H1 (cell line): ENCODE measurements around the gene PIK3R5. TPM values are rescaled to one million over a fixed set of nuclear protein-coding genes. Genes with fewer than 3 reads are reported as not detected.

Experiments used
- CTCF ChIA-PET: fragments of 300-600 bp; sonication (Branson Sonifier 250); formaldehyde crosslinking; loops from one replicate; lab custom pipeline; 2021; ENCODE audit not compliant: partially characterized antibody; lab: Charles Lee
- POLR2A ChIA-PET: fragments of 300-600 bp; sonication (Branson Sonifier 250); formaldehyde crosslinking; loops from one replicate; lab custom pipeline; 2021; ENCODE audit warnings: inconsistent platforms; ENCODE audit not compliant: partially characterized antibody; lab: Charles Lee
- DNase-seq, 2 experiments: peaks; one replicate each; pipeline versions ENCODE4 v3.0.0 to v3.0.0-alpha.2; 2010 to 2022; ENCODE audit warnings: low spot score in 2 of 2, low read depth in 1 of 2, mixed read lengths in 1 of 2
- FAIRE-seq: peaks from 2 replicates; lab custom pipeline; 2011; peaks lifted over from hg19 to GRCh38; lab: Jason Lieb, UNC
- H2AFZ ChIP-seq: 2 replicates; pipeline ENCODE4 v1.8.1; 2012; ENCODE audit warnings: low read length, inconsistent platforms
- H2AK5ac ChIP-seq: 2 replicates; pipeline ENCODE4 v1.6.1; 2013; ENCODE audit warnings: low read depth, low read length
- H2BK120ac ChIP-seq: replicated peaks from 2 replicates; pipeline ENCODE3; 2013; ENCODE audit warnings: low read depth, low read length, inconsistent platforms
- H2BK12ac ChIP-seq: 2 replicates; pipeline ENCODE4 v1.6.1; 2013; ENCODE audit warnings: low read depth, low read length
- H2BK15ac ChIP-seq: 2 replicates; pipeline ENCODE4 v1.6.1; 2013; ENCODE audit warnings: low read length
- H2BK20ac ChIP-seq: 2 replicates; pipeline ENCODE4 v1.6.1; 2013; ENCODE audit warnings: low read length
- H2BK5ac ChIP-seq: 2 replicates; pipeline ENCODE4 v1.6.1; 2013; ENCODE audit warnings: low read depth, low read length
- H3K14ac ChIP-seq: 2 replicates; pipeline ENCODE4 v1.6.1; 2013; ENCODE audit warnings: inconsistent platforms; ENCODE audit not compliant: insufficient read length
- H3K18ac ChIP-seq: 2 replicates; pipeline ENCODE4 v1.6.1; 2013; ENCODE audit warnings: low read length; ENCODE audit errors: extremely low read depth
- H3K23ac ChIP-seq: 2 replicates; pipeline ENCODE4 v1.6.1; 2013; ENCODE audit warnings: inconsistent platforms; ENCODE audit not compliant: insufficient read length
- H3K23me2 ChIP-seq: 2 replicates; pipeline ENCODE4 v1.6.1; 2013; ENCODE audit warnings: low read depth, low read length
- H3K27ac ChIP-seq: 2 replicates; pipeline ENCODE4 v1.6.1; 2011; ENCODE audit warnings: low read depth, low read length, inconsistent platforms
- H3K27me3 ChIP-seq, 4 experiments: replicated peaks in 1 of 4; 1 replicate in 1 of 4; 2 replicates in 3 of 4; pipeline versions ENCODE4 v1.6.1 to v1.8.1; 2011 to 2013; ENCODE audit warnings: low read length in 3 of 4, mild to moderate bottlenecking in 3 of 4, inconsistent platforms in 2 of 4, mixed read lengths in 2 of 4, moderate library complexity in 1 of 4; ENCODE audit not compliant: control insufficient read depth in 3 of 4, insufficient read depth in 3 of 4; ENCODE audit errors: extremely low read depth in 1 of 4
- H3K36me3 ChIP-seq, 4 experiments: 2 replicates each; pipeline versions ENCODE4 v1.6.1 to v1.8.1; 2011 to 2013; ENCODE audit warnings: mild to moderate bottlenecking in 4 of 4, low read length in 3 of 4, moderate library complexity in 2 of 4, control low read depth in 1 of 4, inconsistent platforms in 1 of 4; ENCODE audit not compliant: insufficient read depth in 4 of 4, control insufficient read depth in 2 of 4
- H3K4ac ChIP-seq: replicated peaks from 2 replicates; pipeline ENCODE3; 2013; ENCODE audit warnings: low read length, low read depth, mixed read lengths, inconsistent platforms; ENCODE audit not compliant: insufficient read length
- H3K4me1 ChIP-seq, 4 experiments: replicated peaks in 1 of 4; 1 replicate in 1 of 4; 2 replicates in 3 of 4; pipeline versions ENCODE4 v1.6.1 to v1.8.1; 2011 to 2013; ENCODE audit warnings: low read length in 3 of 4, inconsistent platforms in 2 of 4, mixed read lengths in 1 of 4; ENCODE audit not compliant: insufficient read depth in 4 of 4, control insufficient read depth in 3 of 4
- H3K4me2 ChIP-seq, 2 experiments: 2 replicates each; pipeline versions ENCODE4 v1.6.1 to v1.8.1; 2011 to 2013; ENCODE audit warnings: low read depth in 2 of 2, low read length in 2 of 2, control low read depth in 1 of 2, inconsistent platforms in 1 of 2, mild to moderate bottlenecking in 1 of 2; ENCODE audit not compliant: insufficient read depth in 1 of 2
- H3K4me3 ChIP-seq, 4 experiments: fragments of 200-600, 300-600 bp in 1 of 4; sonication (generic), shearing (Covaris generic), sonication (Bioruptor Twin) in 1 of 4; 2 replicates each; pipeline versions ENCODE4 v1.5.1 to v1.8.1; 2011 to 2016; ENCODE audit warnings: low read length in 4 of 4, low read depth in 3 of 4, control low read depth in 2 of 4, inconsistent platforms in 2 of 4, mild to moderate bottlenecking in 2 of 4, mixed read lengths in 1 of 4, moderate library complexity in 1 of 4; ENCODE audit not compliant: insufficient read depth in 2 of 4; ENCODE audit errors: extremely low read depth in 1 of 4
- H3K56ac ChIP-seq: replicated peaks from 2 replicates; pipeline ENCODE3; 2013; ENCODE audit warnings: low read depth, mild to moderate bottlenecking, mixed read lengths, low read length, inconsistent platforms; ENCODE audit not compliant: insufficient read length
- H3K79me1 ChIP-seq: 2 replicates; pipeline ENCODE4 v1.6.1; 2013; ENCODE audit warnings: low read depth, low read length, control low read depth
- H3K79me2 ChIP-seq, 2 experiments: 2 replicates each; pipeline versions ENCODE4 v1.6.1 to v1.8.1; 2012 to 2013; ENCODE audit warnings: low read length in 2 of 2, mild to moderate bottlenecking in 2 of 2, inconsistent platforms in 1 of 2; ENCODE audit not compliant: insufficient read depth in 2 of 2, control insufficient read depth in 1 of 2
- H3K9ac ChIP-seq, 4 experiments: replicated peaks in 1 of 4; 1 replicate in 1 of 4; 2 replicates in 3 of 4; pipeline versions ENCODE4 v1.6.1 to v1.8.1; 2011 to 2013; ENCODE audit warnings: low read depth in 3 of 4, low read length in 3 of 4, control low read depth in 2 of 4, mild to moderate bottlenecking in 2 of 4, moderate library complexity in 2 of 4, inconsistent platforms in 1 of 4; ENCODE audit errors: extremely low read depth in 1 of 4
- H3K9me3 ChIP-seq, 2 experiments: 2 replicates each; pipeline versions ENCODE4 v1.6.1 to v1.8.1; 2012 to 2013; ENCODE audit warnings: mild to moderate bottlenecking in 2 of 2, moderate library complexity in 2 of 2, control low read depth in 1 of 2, inconsistent platforms in 1 of 2, low read depth in 1 of 2, low read length in 1 of 2, mixed read lengths in 1 of 2; ENCODE audit not compliant: insufficient read depth in 2 of 2
- H4K20me1 ChIP-seq, 2 experiments: replicated peaks in 1 of 2; 2 replicates each; pipeline versions ENCODE3 to v1.8.1; 2011 to 2013; ENCODE audit warnings: inconsistent platforms in 2 of 2, low read length in 2 of 2, mild to moderate bottlenecking in 1 of 2; ENCODE audit not compliant: insufficient read depth in 2 of 2, control insufficient read depth in 1 of 2
- H4K5ac ChIP-seq: 2 replicates; pipeline ENCODE4 v1.6.1; 2013; ENCODE audit warnings: low read length, low read depth, mixed read lengths, inconsistent platforms; ENCODE audit not compliant: insufficient read length
- H4K8ac ChIP-seq: 2 replicates; pipeline ENCODE4 v1.8.0; 2013; ENCODE audit warnings: mild to moderate bottlenecking, moderate library complexity, low read length, inconsistent platforms; ENCODE audit not compliant: insufficient read depth; ENCODE audit errors: extremely low read depth
- H4K91ac ChIP-seq: replicated peaks from 2 replicates; pipeline ENCODE3; 2013; ENCODE audit warnings: low read length, mixed read lengths, inconsistent platforms; ENCODE audit not compliant: insufficient read length
- CBX5 ChIP-seq: fragments of 300-800, 300-1000 bp; sonication (generic); IDR thresholded peaks from 2 replicates; pipeline ENCODE4 v1.7.1; 2016; ENCODE audit warnings: antibody characterized with exemption, low read length, low read depth
- E2F6 ChIP-seq: IDR thresholded peaks from 2 replicates; pipeline ENCODE4 v1.6.1; 2012; ENCODE audit warnings: inconsistent platforms
- EGR1 ChIP-seq: IDR thresholded peaks from 2 replicates; pipeline ENCODE4 v1.6.1; 2011; ENCODE audit warnings: low read depth, low read length, borderline replicate concordance
- EZH2 ChIP-seq: fragments of 200-600 bp; sonication (generic); IDR thresholded peaks from 2 replicates; pipeline ENCODE4 v1.7.1; 2012; ENCODE audit warnings: low read depth, mild to moderate bottlenecking, moderate library complexity, low read length, inconsistent platforms; ENCODE audit not compliant: severe bottlenecking
- KDM4A ChIP-seq: IDR thresholded peaks from one replicate; pipeline ENCODE4 v1.7.1; 2012; ENCODE audit warnings: low read depth, mild to moderate bottlenecking, moderate library complexity, low read length, inconsistent platforms; ENCODE audit not compliant: severe bottlenecking
- MAX ChIP-seq: IDR thresholded peaks from 2 replicates; pipeline ENCODE4 v1.6.1; 2012; ENCODE audit warnings: inconsistent platforms
- NANOG ChIP-seq: IDR thresholded peaks from 2 replicates; pipeline ENCODE4 v1.6.1; 2011; ENCODE audit warnings: low read length, low read depth, mild to moderate bottlenecking, inconsistent platforms; ENCODE audit not compliant: insufficient read depth, poor library complexity, severe bottlenecking
- RNF2 ChIP-seq: fragments of 200-900, 300-1000 bp; sonication (generic); IDR thresholded peaks from 2 replicates; pipeline ENCODE4 v1.7.1; 2016; ENCODE audit warnings: borderline replicate concordance, low read depth, mild to moderate bottlenecking, antibody characterized with exemption, low read length; ENCODE audit not compliant: poor library complexity, severe bottlenecking; ENCODE audit errors: missing control alignments
- WGBS, 2 experiments: shearing (Covaris generic) in 1 of 2; methylation state at CpG; one replicate each; pipeline versions ENCODE4 v1.1.6 to v1.1.7; 2013 to 2015; ENCODE audit warnings: low lambda C conversion rate in 2 of 2, mixed read lengths in 2 of 2, inconsistent platforms in 1 of 2, low coverage in 1 of 2, missing lambda C conversion rate in 1 of 2; ENCODE audit not compliant: insufficient replicate concordance in 2 of 2, insufficient coverage in 1 of 2, insufficient read length in 1 of 2; ENCODE audit errors: extremely low coverage in 1 of 2, missing lambda C conversion rate in 1 of 2; 5-methylcytosine and 5-hydroxymethylcytosine counted together
- polyA plus RNA-seq, 7 experiments: library from polyadenylated mRNA; depleted of rRNA in 3 of 7; stranded (reverse) in 5 of 7; unstranded in 2 of 7; fragments of >200 nt in 5 of 7; fragments of 200-250 nt in 2 of 7; gene quantifications; 1 replicate in 5 of 7; 2 replicates in 1 of 7; 4 replicates in 1 of 7; pipeline versions ENCODE4 v1.2.1 to v1.2.3, GENCODE V29; 2011 to 2013; ENCODE audit warnings: missing spikeins in 2 of 7, mixed read lengths in 2 of 7
- total RNA-seq: library from RNA; stranded (reverse); fragmentation: NEBNext Ultra II Directional; extraction: Animal tissue kit (Norgen Biotek cat#: 25700); gene quantifications from 2 replicates; pipeline ENCODE4 v1.2.1, GENCODE V29; 2021

The PIK3R5 gene
- total and polyA plus RNA-seq, 2 of the 8 experiments (the other 6 are each of a cell fraction or from before 2014, with no cell fraction given): 2.7 to 4.3 TPM

- POLR2A ChIA-PET: no interaction called here
- TF ChIP-seq NANOG (no peak), MAX (no peak), EGR1 (no peak), E2F6 (no peak), EZH2 (no peak), CBX5 (no peak), RNF2 (no peak), KDM4A (no peak)
These were observed 97.0 kb downstream of the PIK3R5 start for GRCh38 chr17:8868529-8868951.

More at GRCh38 chr17:8868529-8868951, 97.0 kb downstream of the PIK3R5 start:
- no peaks in the 10 kb centered on the region for H4K20me1 ChIP-seq
- H2BK15ac ChIP-seq: no peak overlapping the region
- H3K23ac ChIP-seq: no peak overlapping the region
- DNase-seq (no peak), FAIRE-seq (no peak)
- no peak overlapping the region for H3K4ac ChIP-seq
- no peak overlapping the region for H3K14ac ChIP-seq
- no peaks in the 10 kb centered on the region for H3K23me2 ChIP-seq
- no peaks in the 10 kb centered on the region for H3K36me3 ChIP-seq
- no peak overlapping the region for H3K9ac ChIP-seq
- H2BK20ac ChIP-seq: no peak overlapping the region
- no peak overlapping the region for H2AFZ ChIP-seq
- H3K27ac ChIP-seq: no peak overlapping the region
- H3K79me2 ChIP-seq: no peaks in the 10 kb centered on the region
- CTCF ChIA-PET: interaction anchor here (1.0 kb wide), 1 partner anchor 23 kb away, joined by 3 read pairs; no protein-coding TSS in a partner anchor
- H3K4me3 ChIP-seq: no peak overlapping the region
- no peak overlapping the region for H4K5ac ChIP-seq
- no peak overlapping the region for H3K18ac ChIP-seq
- H2BK120ac ChIP-seq: no peak overlapping the region
- no peak overlapping the region for H2AK5ac ChIP-seq
- H3K27me3 ChIP-seq: peaks cover 0 to 2% (median 0%) of the 10 kb centered on the region in 4 experiments; a peak in 2 of 7 replicates
- 88% methylated on average over 4 of the region's 4 CpGs; no CpG with 5 or more reads in 1 of the 2 experiments for WGBS, 2 experiments
- H3K4me2 ChIP-seq: no peak overlapping the region
- H3K4me1 ChIP-seq: no peaks in the 10 kb centered on the region; a peak in 2 of 7 replicates
- no peaks in the 10 kb centered on the region for H3K9me3 ChIP-seq
- H4K8ac ChIP-seq: no peak overlapping the region
- no peak overlapping the region for H4K91ac ChIP-seq
- H3K79me1 ChIP-seq: no peaks in the 10 kb centered on the region
- 0 out of 2 replicates have a peak overlapping the region, but pooled peaks have one; percentile 9 for H2BK12ac ChIP-seq
- H3K56ac ChIP-seq: no peak overlapping the region
- H2BK5ac ChIP-seq: no peak overlapping the region
